Renal cortical epithelial cell (primary cell): Measurements from ENCODE around the gene KLHDC1. TPM values are rescaled to one million over a fixed set of nuclear protein-coding genes. Genes with fewer than 3 reads are reported as not detected.
"Not testable (repeated sequence)": the region's sequence is repeated elsewhere in the genome, so short reads cannot be mapped to it uniquely, and the experiment has no call there.

Experiments
- DNase-seq: peaks from one replicate; pipeline ENCODE4 v3.0.0-alpha.2; 2011; ENCODE audit warnings: low read depth
- total RNA-seq: library from RNA; depleted of rRNA; stranded (reverse); fragments of >200 nt; gene quantifications from 2 replicates; pipeline ENCODE4 v1.2.3, GENCODE V29; 2014

KLHDC1 gene
- total RNA-seq, 1 donor from 2014 or later: 4.3 TPM

DNA sequence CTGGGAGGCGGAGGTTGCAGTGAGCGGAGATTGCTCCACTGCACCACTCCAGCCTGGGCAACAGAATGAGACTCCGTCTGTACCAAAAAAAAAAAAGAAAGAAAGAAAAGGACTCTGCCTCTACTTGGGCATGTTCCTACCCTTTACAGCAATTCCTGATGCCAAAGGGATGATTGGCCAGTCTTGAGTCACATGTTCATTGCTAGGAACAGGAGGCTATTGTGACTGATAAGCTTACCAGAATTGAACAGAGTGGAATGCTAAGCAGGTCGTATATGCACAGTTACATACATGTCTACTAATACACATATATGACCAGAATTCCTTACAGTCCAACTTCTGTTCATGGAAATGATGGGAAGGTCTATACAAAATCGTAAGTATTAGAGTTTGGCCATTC lies 34.3 kb downstream of the KLHDC1 start:
- DNase-seq: no peak

DNA sequence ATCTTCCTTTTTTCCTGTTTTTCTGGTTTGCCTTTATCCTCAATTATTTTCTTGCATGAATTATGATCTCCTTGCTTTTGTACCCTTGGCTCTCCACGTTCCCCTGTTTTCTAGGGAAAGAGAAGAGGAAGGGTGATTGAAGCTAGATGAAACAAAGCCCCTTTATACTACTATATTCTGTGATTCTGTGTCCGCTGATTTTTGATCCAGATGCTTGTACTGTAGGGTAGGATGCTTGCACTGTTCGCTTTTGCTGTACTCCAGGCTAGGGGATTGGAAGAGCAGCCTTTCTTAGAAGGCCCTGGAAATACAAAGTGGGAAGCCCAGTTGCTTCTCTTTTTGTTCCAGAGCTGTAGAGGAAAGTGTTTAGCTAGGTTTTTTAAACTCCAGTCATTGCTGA lies 40.0 kb downstream of the KLHDC1 start:
- DNase-seq: no peak

DNA sequence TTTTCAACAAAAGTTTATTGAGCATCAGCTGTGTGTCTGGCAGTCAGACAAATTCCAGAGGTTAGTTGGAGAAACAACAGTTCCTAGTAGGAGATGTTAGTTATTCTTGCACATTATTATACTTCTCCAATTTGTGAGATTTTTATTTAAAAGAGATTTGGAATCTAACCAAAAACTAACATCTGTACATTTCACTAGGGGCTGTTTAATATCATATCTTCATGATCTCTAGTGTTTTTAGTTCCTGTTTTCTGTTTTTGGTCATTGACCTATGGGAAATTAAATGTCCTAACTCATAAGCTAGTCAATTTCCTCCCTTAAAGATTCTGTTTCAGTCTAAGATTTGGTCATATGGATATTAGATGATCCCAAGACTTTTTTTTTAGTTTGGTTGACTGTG lies 40.9 kb downstream of the KLHDC1 start:
- DNase-seq: no peak

DNA sequence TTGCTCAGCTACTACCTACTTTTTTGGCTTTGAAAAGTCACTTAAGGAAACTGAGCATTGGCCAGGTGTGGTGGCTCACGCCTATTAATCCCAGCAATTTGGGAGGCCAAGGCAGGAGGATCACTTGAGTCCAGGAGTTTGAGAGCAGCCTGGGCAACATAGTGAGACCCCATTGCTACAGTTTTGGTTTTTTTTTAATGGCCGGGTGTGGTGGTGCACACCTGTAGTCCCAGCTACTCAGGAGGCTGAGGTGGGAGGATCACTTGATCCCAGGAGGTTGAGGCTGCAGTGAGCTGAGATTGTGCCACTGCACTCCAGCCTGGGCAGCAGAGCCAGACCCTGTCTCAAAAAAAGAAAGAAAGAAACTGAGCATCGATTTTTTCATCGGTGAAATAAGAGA lies 42.7 kb downstream of the KLHDC1 start:
- DNase-seq: not testable (repeated sequence)

DNA sequence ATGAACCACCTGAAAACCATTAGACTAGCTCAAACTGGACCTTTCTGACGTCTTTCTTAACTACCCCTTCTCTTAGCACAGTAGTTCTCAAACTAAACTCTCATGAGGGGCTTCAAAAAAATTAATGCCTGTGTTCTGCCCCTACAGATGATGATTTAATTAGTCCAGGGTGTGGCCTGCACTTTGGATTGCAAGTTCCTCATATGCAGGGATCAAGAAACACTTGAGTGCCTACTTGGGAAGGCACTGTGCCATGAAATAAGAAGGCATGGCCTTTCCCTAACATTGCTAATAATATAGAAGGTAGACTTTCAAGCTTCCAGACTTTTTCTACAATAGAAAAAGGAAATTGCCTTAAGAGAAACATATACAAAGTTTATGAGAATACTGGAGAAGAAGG lies 52.3 kb downstream of the KLHDC1 start:
- no peak for DNase-seq

DNA sequence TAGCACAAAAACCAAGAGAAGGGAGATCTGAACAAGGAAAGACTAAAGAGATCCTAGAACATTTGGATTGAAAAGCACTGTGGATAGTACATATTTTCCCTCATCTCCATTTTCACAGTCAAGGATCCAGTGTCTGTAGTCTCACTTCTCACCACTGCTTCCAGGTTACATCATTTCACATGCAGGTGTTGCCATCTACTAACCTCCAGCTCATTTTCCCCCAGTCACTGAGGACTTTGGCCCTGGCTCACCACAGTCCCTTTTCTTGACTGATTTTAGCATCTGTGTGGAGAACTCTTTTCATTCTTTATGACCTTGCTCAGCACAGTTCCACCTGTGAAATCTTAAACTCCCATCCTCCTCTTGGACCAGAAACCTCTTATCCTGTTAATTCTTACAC lies 53.6 kb downstream of the KLHDC1 start:
- not testable (repeated sequence) for DNase-seq

DNA sequence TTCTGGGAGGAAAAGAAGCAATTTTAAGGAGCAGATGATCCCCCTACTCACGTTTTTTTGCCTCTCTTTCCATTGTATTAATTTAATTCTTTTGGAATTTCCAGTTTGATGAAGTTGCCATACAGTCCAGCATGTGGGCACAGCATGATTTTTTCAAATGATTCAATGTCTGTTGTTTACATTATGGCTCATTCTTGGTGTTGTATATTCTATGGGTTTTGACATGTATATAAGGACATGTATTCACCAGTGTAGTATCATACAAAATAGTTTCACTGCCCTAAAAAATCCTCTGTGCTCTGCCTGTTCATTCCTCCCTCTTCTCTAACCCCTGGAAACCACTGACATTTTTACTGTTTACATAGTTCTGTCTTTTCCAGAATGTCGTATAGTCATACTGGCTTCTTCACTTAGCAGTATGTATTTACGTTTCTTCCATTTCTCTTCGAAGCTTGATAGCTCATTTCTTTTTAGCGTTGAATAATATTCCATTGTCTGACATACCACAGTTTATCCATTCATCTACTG lies 61.7 kb downstream of the KLHDC1 start:
- DNase-seq: no peak

DNA sequence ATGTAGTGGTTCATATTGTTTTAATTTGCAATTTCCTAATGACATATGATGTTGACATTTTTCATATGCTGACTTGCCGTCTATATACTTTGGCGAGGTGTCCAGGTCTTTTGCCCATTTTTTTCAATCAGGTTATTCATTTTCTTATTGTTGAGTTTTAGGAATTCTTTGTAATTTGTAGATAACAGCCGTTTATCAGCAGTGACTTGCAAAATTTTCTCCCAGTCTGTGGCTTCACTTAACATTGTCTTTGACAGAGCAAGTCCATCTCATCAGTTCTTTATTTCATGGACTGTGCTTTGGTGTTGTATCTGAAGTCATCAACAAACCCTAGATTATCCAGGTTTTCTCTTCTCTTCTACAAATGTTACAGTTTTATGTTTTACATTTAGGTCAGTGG lies 62.5 kb downstream of the KLHDC1 start:
- DNase-seq: no peak

DNA sequence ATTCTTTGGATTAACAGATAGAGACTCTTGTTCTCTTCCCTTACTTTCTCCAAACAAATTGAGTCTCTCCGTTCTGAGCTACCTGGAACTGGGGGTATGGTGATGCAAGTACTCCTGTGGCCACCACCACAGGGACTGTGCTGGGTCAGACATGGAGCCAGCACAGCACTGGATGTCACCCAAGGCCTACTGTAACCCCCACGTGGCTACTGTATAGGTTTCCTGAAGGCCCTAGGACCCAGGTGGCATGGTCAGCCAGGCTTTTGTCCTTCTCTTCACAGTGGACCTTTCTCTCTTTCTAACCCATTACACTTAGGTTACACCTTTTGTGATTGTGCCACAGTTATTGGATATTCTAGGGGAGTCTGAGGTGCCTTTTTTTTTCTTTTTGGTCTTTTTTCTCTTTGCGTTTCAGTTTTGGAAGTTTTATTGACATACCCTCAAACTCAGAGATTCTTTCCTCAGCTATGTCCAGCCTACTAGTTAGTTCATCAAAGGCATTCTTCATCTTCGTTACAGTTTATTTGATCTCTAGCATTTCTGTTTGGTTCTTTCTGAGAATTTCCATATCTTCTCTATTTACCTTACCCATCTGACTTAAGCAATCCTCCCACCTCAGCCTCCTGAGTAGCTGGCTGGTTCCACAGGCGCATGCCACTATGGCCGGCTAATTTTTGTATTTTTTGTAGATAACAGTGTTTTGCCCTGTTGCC lies 69.1 kb downstream of the KLHDC1 start:
- DNase-seq: no peak

DNA sequence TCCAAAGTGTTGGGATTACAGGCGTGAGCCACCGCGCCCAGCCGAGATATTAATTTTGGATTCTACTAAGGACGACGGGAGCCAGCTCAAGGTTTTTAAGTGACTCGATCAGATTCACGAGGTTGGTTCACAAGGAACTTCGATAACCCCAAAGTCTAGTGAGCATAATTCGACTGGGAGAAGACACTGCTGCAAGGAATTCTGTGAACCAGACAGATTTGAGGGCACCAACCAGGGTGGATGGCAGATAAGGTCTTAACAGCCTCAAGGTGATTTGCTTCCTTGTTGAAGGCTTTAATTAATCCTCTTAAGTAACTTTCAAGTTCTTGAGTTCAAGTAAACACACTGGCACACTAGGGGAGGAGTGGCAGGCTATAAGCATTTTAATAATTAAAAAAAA lies 73.9 kb downstream of the KLHDC1 start:
- DNase-seq: no peak

DNA sequence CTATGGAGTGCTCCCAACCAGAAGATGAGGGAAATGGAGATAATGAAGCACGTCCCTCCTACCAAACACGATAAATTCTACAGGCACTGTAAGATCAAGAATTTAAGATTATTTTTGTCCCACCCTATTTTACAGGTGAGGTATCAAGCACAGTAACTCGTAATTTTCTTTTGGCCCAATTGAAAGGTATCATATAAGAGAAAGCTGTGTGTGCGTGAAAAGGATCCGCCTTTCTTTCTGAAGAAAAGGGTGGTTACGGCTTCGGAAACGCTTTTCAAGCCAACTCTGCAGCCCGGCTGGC lies 74.3 kb downstream of the KLHDC1 start:
- DNase-seq: no peak

DNA sequence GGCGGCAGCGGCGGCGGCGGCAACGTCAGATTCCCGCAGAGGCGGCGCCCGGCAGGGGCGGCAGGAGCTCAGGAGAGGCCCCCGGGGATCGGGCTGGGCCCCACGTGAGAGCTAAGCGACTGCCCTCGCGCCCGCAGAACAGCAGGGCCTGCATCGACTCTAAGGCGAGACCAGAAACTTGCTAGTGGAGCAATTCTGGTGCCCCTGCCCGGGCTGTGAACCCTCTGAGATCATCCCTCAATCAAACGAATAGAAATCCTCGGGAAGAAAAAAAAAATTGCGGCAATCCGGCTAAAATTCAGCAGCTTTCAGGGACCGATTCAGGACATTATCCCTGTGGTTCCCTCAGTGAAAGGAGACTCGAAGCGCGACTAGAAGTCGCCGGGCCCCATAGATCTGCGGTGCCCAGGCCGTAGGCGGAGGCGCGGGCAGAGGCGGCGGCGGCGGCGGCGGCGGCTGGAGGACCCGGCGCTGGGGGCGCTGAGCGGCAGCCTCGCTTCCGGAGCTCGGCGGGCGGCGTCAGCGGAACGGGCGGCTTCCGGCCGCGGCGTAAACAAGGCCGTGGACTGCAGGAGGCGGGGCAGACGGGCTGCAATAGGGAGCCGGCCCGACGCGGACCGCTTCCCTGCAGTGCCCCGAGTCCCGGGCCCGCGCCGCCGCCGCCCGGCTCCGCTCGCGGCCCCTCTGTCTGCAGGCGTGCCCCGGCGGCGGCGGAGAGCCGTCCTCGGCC lies 74.8 kb downstream of the KLHDC1 start, which contains the start of gene KLHDC2:
Gene KLHDC2, plus strand, starts transcription at position 583 of the 730 bp plus-strand sequence. CDS start 316 bp downstream, outside the sequence.
- peak; percentile 62 for DNase-seq

DNA sequence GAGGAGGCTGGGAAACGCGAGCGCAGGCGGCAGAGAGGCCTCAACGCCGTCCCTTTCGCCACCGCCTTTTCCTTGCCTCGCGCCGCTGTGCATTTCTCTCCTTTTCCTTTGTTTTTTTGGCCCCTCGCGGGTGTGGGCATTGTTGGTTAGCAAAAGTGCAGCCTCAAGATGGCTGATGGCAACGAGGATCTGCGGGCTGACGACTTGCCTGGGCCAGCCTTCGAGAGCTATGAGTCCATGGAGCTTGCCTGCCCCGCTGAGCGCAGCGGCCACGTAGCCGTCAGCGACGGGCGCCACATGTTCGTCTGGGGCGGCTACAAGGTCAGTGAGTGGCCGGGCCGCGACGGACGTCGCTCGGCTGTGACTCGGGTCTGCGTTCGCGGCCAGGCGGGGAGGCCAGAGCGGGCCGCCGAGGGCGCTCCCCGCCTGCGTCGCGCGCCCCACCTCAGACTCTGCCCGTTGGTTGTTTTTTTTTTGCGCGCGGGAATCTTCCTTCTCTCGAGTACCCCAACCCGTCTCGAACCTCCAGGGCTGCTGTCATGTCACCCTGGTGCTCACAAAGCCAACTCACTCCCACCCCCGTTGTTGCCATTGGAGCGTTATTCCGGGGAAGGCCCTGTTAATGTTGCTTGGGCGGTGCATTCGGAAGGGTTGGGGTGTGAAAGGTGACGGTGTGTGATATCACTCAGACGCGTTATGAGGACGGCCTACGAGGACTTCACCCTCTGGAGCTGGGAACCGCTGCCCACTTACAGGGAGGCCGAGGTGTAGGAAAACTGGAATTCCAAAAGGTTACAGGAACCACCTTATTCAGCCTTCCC lies 75.6 kb downstream of the KLHDC1 start:
- peak; percentile 69 for DNase-seq

DNA sequence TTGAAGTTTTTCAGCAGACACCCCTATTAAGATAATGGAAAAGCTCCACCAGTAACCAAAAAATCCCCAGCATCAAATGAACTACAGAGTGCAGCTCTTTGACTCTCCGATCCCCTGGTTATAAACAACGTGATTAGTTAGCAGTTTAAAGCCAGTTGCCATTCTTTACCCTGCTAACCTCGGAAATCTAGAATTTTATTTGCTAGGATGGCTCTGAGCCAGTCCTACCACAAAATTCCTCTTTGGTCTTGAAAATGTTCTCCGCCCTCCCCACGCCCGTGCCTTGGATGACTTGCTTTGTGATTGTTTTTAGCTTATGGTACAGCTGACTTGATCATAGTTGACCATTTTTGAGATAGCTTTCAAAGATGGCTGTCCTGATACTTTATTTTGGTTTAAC lies 76.3 kb downstream of the KLHDC1 start:
- DNase-seq: peak; percentile 79

DNA sequence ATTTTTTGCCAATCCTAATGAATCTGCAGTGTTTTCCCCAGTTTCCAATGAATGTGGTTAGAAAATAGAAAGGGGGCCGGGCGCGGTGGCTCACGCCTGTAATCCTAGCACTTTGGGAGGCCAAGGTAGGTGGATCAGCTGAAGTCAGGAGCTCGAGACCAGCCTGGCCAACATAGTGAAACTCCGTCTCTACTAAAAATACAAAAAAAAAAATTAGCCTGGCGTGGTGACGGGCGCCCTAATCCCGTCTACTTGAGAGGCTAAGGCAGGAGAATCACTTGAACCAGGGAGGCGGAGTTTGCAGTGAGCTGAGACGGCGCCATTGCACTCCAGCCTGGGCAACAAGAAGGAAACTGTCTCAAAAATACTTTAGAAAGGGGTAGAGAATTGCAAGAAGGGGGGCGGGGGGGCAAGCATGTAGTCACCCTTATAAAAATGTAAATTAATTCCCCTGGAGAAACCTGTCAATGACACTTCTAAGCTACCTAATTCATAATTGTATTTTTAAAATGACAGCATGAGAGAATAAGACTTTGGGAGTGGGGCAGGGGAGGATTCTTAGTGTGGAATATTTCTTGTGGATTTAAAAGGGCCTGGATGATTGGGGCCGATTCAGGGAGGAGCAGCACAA lies 76.8 kb downstream of the KLHDC1 start:
- no peak for DNase-seq

DNA sequence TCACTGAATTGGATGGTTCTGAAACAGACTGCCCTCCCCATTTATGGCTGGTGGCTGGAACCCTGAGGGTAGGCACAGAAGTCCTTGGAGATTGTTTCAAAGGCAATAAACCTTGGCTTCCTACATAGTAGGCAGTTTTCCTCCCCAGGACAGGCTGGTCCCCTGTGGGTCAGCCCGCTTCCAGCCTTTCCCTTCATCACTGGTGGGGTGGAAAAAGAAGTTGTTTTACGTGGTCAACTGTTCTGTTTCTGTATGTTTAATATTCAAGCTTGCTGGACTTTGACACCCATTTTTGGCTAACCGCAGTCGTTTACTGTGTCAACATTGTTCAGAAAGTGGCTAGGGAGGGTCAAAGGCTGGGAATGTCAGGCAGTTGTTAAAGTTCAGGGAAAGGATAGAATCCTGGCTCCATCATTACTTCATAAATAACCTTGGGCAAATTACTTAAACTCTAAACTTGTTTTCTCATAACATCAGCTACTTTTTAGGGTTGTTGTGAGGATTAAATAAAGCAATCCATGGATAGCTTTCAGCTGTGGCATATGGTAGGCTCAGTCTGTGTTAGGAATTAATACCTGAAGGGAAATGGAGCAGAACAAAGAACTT lies 77.4 kb downstream of the KLHDC1 start:
- peak; percentile 98 for DNase-seq

DNA sequence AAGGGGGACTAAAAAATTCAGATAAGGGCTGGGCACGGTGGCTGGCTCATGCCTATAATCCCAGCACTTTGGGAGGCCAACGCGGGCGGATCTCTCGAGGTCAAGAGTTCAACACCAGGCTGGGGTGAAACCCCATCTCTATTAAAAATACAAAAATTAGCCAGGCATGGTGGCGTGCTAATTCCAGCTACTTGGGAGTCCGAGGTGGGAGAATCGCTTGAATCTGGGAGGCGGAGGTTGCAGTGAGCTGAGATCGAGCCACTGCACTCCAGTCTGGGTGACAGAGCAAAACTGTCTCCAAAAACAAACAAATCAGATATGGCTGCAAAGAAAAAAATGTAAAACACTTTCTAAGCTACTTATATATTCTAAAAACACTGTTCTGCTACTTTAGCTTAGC lies 78.8 kb downstream of the KLHDC1 start:
- DNase-seq: not testable (repeated sequence)

DNA sequence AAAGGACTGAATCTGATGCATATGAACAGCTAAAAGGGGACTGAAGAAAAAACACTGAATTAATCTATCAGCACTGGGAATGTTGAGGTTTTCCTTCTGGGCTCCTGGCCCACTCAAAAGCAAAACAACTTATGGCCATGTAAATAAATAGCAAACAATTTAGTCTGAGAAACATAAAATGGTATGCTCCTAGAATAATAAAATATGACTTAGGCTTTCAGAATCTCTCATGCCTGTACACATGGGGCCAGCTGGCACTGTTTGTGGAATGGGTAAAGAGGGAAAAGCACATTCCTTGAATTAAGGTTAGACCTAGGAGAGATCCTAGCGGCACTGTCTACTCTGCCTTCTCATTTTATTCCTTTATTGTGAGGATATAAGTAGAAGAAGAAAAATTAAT lies 81.2 kb downstream of the KLHDC1 start:
- DNase-seq: no peak

DNA sequence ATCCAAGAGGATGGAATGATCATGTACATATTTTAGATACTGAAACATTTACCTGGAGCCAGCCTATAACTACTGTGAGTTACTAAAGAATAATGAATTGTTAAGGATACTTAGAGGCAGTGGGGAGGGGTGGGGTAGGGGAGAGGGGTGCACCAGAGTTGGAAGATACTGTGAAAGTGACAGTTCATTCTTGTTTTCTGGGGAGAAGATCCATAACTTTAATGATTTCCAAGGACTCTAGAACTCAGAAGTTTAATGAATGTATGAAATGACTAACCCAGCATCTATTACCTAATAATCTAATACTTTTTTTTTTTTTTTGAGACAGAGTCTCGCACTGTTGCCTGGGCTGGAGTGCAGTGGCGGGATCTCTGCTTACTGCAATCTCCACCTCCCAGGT lies 85.5 kb downstream of the KLHDC1 start:
- no peak for DNase-seq

DNA sequence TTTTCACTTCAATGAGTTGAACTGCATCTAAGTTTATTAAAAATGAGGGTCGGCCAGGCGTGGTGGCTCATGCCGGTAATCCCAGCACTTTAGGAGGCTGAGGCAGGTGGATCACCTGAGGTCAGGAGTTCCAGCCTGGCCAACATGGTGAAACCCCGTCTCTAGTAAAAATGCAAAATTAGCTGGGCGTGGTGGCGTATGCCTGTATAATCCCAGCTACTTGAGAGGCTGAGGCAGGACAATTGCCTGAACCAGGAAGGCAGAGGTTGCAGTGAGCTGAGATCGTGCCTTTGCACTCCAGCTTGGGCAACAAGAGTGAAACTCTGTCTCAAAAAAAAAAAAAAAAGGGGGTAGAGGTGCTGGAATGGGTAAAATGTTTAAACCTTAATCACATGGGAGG lies 88.1 kb downstream of the KLHDC1 start:
- not testable (repeated sequence) for DNase-seq

DNA sequence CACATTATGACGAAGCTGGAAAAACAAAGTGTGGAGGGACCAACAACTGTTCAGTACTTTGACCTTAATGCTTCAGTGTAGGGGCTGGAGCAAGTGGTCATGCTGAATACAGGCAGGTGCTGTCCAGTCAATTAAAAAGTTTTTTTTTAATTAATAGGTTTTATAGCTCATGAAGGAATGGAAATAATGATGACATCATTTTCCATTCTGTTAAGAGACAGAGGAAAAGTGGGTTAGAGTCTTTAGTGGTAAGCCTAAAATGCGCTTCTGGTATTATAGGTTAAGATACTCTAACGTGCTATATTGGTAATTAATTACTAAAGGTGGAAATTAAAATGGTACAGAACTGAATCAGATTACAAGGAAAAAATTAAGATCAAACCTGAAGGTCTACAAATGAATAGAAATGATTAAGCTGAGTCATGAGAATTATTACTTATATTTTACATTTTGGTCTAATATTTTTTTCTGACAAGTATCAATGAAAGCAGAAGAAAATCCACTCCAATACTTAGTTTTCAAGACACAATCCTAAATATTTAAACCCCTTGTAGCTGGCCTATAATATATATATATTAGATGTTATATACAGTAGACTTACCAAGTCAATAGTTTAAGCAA lies 90.6 kb downstream of the KLHDC1 start:
- no peak for DNase-seq
